PC-3 (cell line): ENCODE data around the gene WDR41. TPM values are rescaled to one million over a fixed set of nuclear protein-coding genes. Genes with fewer than 3 reads are reported as not detected.

Experiments
- ATAC-seq: fragments of 200-7000 bp; cut with Tn5 transposase; 2 replicates; pipeline ENCODE4 v1.9.1; 2020; ENCODE audit warnings: mild to moderate bottlenecking, moderate library complexity
- BruUV-seq: library from RNA; stranded (reverse); fragments of 400-500 nt; replicated peaks from 2 replicates; lab custom pipeline; 2021; lab: Mats Ljungman, UMichigan
- CTCF ChIA-PET: fragments of 300-600 bp; sonication (Branson Sonifier 250); formaldehyde crosslinking; loops from one replicate; lab custom pipeline; 2022; ENCODE audit warnings: antibody characterized with exemption; lab: Charles Lee
- POLR2A ChIA-PET: fragments of 300-600 bp; sonication (Branson Sonifier 250); formaldehyde crosslinking; loops from one replicate; lab custom pipeline; 2022; ENCODE audit warnings: antibody characterized with exemption; ENCODE audit not compliant: unreplicated experiment; lab: Charles Lee
- DNase-seq: peaks from one replicate; pipeline ENCODE4 v3.0.0-alpha.2; 2015
- H2AFZ ChIP-seq: fragments of 300-600 bp; sonication (generic); 2 replicates; pipeline ENCODE4 v1.6.0; 2016; ENCODE audit warnings: antibody characterized with exemption, low read length
- H3F3A ChIP-seq: fragments of 300-600 bp; sonication (generic); one replicate; pipeline ENCODE4 v1.6.0; 2017; ENCODE audit warnings: antibody characterized with exemption, low read length, control low read depth, mild to moderate bottlenecking; ENCODE audit not compliant: unreplicated experiment
- H3K27ac ChIP-seq: fragments of 300-600 bp; sonication (generic); 2 replicates; pipeline ENCODE4 v1.5.1; 2016; ENCODE audit warnings: mild to moderate bottlenecking, low read length
- H3K27me3 ChIP-seq: fragments of 300-600 bp; sonication (generic); 2 replicates; pipeline ENCODE4 v1.6.1; 2016; ENCODE audit warnings: low read length, mixed read lengths
- H3K36me3 ChIP-seq: fragments of 300-600 bp; sonication (generic); 2 replicates; pipeline ENCODE4 v1.6.1; 2016; ENCODE audit warnings: low read depth, mixed run types, low read length, mixed read lengths
- H3K4me1 ChIP-seq: fragments of 300-600 bp; sonication (generic); 2 replicates; pipeline ENCODE4 v1.5.1; 2016; ENCODE audit warnings: low read length; ENCODE audit not compliant: insufficient read depth
- H3K4me2 ChIP-seq: fragments of 300-600 bp; sonication (generic); 2 replicates; pipeline ENCODE4 v1.6.0; 2016; ENCODE audit warnings: low read length
- H3K4me3 ChIP-seq: fragments of 300-600 bp; sonication (generic); 2 replicates; pipeline ENCODE4 v1.5.1; 2016; ENCODE audit warnings: mild to moderate bottlenecking, low read length, mixed read lengths
- H3K79me2 ChIP-seq: fragments of 300-600 bp; sonication (generic); 2 replicates; pipeline ENCODE4 v1.6.1; 2017; ENCODE audit warnings: low read length, mixed read lengths
- H3K9ac ChIP-seq: fragments of 300-600 bp; sonication (generic); 2 replicates; pipeline ENCODE4 v1.6.0; 2016; ENCODE audit warnings: mild to moderate bottlenecking, low read length
- H3K9me2 ChIP-seq: fragments of 300-600 bp; sonication (generic); replicated peaks from 2 replicates; pipeline ENCODE4 v1.6.1; 2016; ENCODE audit warnings: mixed run types, low read length, mixed read lengths
- H3K9me3 ChIP-seq: fragments of 300-600 bp; sonication (generic); 2 replicates; pipeline ENCODE4 v1.6.1; 2016; ENCODE audit warnings: low read length, mixed read lengths
- H4K20me1 ChIP-seq: fragments of 300-600 bp; sonication (generic); 2 replicates; pipeline ENCODE4 v1.6.1; 2016; ENCODE audit warnings: low read length, mixed read lengths
- CTCF ChIP-seq: fragments of 300-600 bp; sonication (generic); conservative IDR thresholded peaks from 2 replicates; pipeline ENCODE4 v1.5.1; 2017; ENCODE audit warnings: antibody characterized with exemption, low read depth, mild to moderate bottlenecking, low read length
- EZH2 ChIP-seq: fragments of 300-600 bp; sonication (generic); IDR thresholded peaks from one replicate; pipeline ENCODE4 v1.6.1; 2017; ENCODE audit warnings: antibody characterized with exemption, mild to moderate bottlenecking, low read length; ENCODE audit not compliant: unreplicated experiment
- EZH2phosphoT487 ChIP-seq: fragments of 300-600 bp; sonication (generic); IDR thresholded peaks from 2 replicates; pipeline ENCODE4 v1.6.1; 2018; ENCODE audit warnings: mild to moderate bottlenecking, antibody characterized with exemption, low read length, borderline replicate concordance
- intact Hi-C: fragments of 100-400 bp; cut with micrococcal nuclease; formaldehyde crosslinking; loops from 2 replicates; pipeline ENCODE4 v1.9.0; 2023
- total RNA-seq: library from RNA; depleted of rRNA; stranded (reverse); fragments of >200 nt; gene quantifications from 2 replicates; pipeline ENCODE4 v1.2.3, GENCODE V29; 2014

WDR41 gene
- total RNA-seq, 1 experiment from 2014 or later: 19.5 TPM

DNA sequence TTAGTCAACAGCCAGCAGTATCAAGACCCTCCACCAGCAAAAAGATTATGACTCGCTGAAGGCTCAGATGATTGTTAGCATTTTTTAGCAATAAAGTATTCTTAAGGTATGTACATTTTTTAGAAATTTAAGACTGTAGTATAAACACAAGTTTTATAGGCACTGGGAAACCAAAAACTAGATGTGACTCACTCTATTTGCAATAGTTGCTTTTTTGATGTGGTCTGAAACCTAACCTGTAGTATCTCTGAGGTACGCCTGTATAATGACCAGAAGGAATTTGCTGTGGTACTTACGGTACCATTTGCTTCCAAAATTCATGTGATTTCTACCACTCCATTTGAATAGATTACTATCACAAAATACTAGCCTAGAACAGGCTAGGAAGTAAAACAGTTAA lies 60.8 kb downstream of the WDR41 start:
- peaks cover 4% of the 10 kb centered on the region for H3K36me3 ChIP-seq
- TF ChIP-seq CTCF (no peak), EZH2 (no peak), EZH2phosphoT487 (no peak)
- H2AFZ ChIP-seq: no peak overlapping the region
- POLR2A ChIA-PET: no interaction called here
- H3K79me2 ChIP-seq: no peaks in the 10 kb centered on the region
- H3K9me2 ChIP-seq: no peaks in the 10 kb centered on the region
- H4K20me1 ChIP-seq: peaks cover 4% of the 10 kb centered on the region; the same call in 1 of the 2 replicates
- intact Hi-C loops: loop anchor here (2.0 to 10.0 kb wide), 4 partner anchors 62 to 566 kb away; partner anchors contain the start of gene WDR41
- H3K4me3 ChIP-seq: no peak overlapping the region
- DNase-seq (peak; percentile 85), ATAC-seq (peak; percentile 86)
- H3K27me3 ChIP-seq: no peaks in the 10 kb centered on the region
- no TSS peak for BruUV-seq
- H3K4me2 ChIP-seq: peak overlapping the region; percentile 58
- H3K9me3 ChIP-seq: no peaks in the 10 kb centered on the region
- CTCF ChIA-PET: no interaction called here
- peaks cover 39% of the 10 kb centered on the region for H3K4me1 ChIP-seq
- H3K9ac ChIP-seq: no peak overlapping the region
- H3F3A ChIP-seq: peaks cover 10% of the 10 kb centered on the region
- peak overlapping the region; percentile 44; the same call in 1 of the 2 replicates for H3K27ac ChIP-seq

DNA sequence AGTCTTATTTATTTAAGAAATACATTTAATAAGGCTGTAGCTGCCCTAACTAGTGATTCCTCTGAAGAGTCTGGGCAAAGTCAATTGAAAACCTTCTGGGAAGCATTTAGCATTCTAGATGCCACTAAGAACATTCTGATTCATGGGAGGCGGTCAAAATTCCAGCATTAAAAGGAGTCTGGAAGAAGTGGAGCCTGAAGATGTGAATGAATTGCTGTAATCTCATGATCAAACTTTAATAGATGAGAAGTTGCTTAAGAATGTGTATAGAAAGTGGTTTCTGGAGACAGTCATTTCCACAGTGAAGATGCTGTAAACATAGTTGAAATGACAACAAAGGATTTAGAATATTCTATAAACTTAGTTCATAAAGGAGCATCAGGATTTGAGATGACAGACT lies 61.4 kb downstream of the WDR41 start:
- CTCF ChIA-PET: no interaction called here
- H3K27ac ChIP-seq: peak overlapping the region; percentile 44; the same call in 1 of the 2 replicates
- H3K27me3 ChIP-seq: no peaks in the 10 kb centered on the region
- H3K4me3 ChIP-seq: no peak overlapping the region
- no peaks in the 10 kb centered on the region for H3K9me2 ChIP-seq
- peak overlapping the region; percentile 58 for H3K4me2 ChIP-seq
- H3K36me3 ChIP-seq: peaks cover 4% of the 10 kb centered on the region
- no peak overlapping the region for H3K9ac ChIP-seq
- H3F3A ChIP-seq: peaks cover 10% of the 10 kb centered on the region
- peaks cover 45% of the 10 kb centered on the region for H3K4me1 ChIP-seq
- TF ChIP-seq CTCF (no peak), EZH2phosphoT487 (no peak), EZH2 (no peak)
- DNase-seq: peak; percentile 61
- H4K20me1 ChIP-seq: peaks cover 4% of the 10 kb centered on the region; the same call in 1 of the 2 replicates
- ATAC-seq: peak; percentile 17
- POLR2A ChIA-PET: no interaction called here
- no peak overlapping the region for H2AFZ ChIP-seq
- BruUV-seq: no TSS peak
- intact Hi-C loops: loop anchor here (2.0 to 10.0 kb wide), 4 partner anchors 62 to 566 kb away; partner anchors contain the start of gene WDR41
- no peaks in the 10 kb centered on the region for H3K79me2 ChIP-seq
- H3K9me3 ChIP-seq: no peaks in the 10 kb centered on the region

- no peak overlapping the region for H2AFZ ChIP-seq
- H3K4me1 ChIP-seq: peaks cover 47% of the 10 kb centered on the region
- H3K9ac ChIP-seq: no peak overlapping the region
- H3K36me3 ChIP-seq: peaks cover 4% of the 10 kb centered on the region
- no TSS peak for BruUV-seq
- no peak overlapping the region for H3K4me2 ChIP-seq
- H3K4me3 ChIP-seq: no peak overlapping the region
- ChIA-PET CTCF (no interaction called here), POLR2A (no interaction called here)
- DNase-seq (no peak), ATAC-seq (no peak)
- no peaks in the 10 kb centered on the region for H3K79me2 ChIP-seq
- peaks cover 10% of the 10 kb centered on the region for H3F3A ChIP-seq
- H3K9me2 ChIP-seq: no peaks in the 10 kb centered on the region
- peaks cover 4% of the 10 kb centered on the region; the same call in 1 of the 2 replicates for H4K20me1 ChIP-seq
- H3K9me3 ChIP-seq: no peaks in the 10 kb centered on the region
- no peaks in the 10 kb centered on the region for H3K27me3 ChIP-seq
- intact Hi-C loops: no loop called here
- no peak overlapping the region for H3K27ac ChIP-seq
- TF ChIP-seq CTCF (no peak), EZH2 (no peak), EZH2phosphoT487 (no peak)
These were observed 63.6 kb downstream of the WDR41 start for GRCh38 chr5:77428526-77428925.
